ENCODE measurements around the gene TCF12. TPM values are rescaled to one million over a fixed set of nuclear protein-coding genes. Genes with fewer than 3 reads are reported as not detected.

Gene TCF12
- total RNA-seq, 2 donors from 2014 or later, result 91.8 to 107 TPM

DNA sequence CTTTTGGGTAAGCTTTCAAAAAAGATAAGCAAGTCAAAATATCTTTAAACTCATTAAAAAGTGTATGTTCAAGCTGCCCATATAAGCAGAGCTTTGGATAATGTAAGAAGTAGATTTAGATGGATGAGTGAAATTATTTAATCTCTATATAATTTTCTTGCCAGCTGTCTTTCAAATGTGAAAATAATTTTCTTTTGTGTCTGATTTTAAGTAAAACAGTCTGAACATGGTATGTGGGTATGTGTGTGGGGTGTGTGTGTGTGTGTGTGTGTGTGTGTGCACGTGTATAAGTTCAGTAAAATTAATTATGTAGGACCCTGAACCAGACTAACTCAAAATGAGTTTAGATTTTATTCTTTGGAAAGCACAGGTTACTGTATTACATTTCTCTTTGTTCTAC lies 302.7 kb downstream of the TCF12 start:
- no peak overlapping the region for H3K4me3 ChIP-seq
- H3K27me3 ChIP-seq (replicated peaks; ENCODE audit: insufficient read depth), result no peaks in the 10 kb centered on the region
- DNase-seq (ENCODE audit: low spot score) (no peak), ATAC-seq (ENCODE audit: insufficient number of reproducible peaks, low FRiP score, low read depth) (no peak)
- H3K27ac ChIP-seq, result no peak overlapping the region
- H3K9me3 ChIP-seq, result no peaks in the 10 kb centered on the region
- H3K4me1 ChIP-seq (ENCODE audit: control insufficient read depth in 1 of 2, low read depth in 2 of 2), result peaks cover 17 to 27% of the 10 kb centered on the region in 2 donors
- no peaks in the 10 kb centered on the region for H3K36me3 ChIP-seq
- TF ChIP-seq, protein P1, sequence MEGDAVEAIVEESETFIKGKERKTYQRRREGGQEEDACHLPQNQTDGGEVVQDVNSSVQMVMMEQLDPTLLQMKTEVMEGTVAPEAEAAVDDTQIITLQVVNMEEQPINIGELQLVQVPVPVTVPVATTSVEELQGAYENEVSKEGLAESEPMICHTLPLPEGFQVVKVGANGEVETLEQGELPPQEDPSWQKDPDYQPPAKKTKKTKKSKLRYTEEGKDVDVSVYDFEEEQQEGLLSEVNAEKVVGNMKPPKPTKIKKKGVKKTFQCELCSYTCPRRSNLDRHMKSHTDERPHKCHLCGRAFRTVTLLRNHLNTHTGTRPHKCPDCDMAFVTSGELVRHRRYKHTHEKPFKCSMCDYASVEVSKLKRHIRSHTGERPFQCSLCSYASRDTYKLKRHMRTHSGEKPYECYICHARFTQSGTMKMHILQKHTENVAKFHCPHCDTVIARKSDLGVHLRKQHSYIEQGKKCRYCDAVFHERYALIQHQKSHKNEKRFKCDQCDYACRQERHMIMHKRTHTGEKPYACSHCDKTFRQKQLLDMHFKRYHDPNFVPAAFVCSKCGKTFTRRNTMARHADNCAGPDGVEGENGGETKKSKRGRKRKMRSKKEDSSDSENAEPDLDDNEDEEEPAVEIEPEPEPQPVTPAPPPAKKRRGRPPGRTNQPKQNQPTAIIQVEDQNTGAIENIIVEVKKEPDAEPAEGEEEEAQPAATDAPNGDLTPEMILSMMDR (IDR thresholded peaks at IDR 0.05), result no peak

DNA sequence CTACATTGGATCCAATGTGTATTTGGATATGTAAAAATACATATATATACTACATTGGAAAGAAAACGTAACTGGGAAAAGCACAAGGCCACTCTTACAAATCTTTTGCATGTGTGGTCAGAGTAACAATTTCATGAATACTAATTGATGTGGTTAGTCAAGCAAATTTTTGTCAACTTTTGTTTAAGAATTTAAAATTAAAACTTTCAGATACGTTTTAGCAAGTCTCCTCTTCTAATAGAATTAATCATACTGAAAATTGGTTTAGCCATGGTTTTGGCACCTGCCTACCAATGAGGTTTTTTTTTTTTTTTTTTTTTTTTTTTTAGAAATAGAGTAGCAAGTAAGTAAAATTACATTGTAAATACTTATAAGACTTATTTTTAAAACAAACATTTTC lies 304.9 kb downstream of the TCF12 start:
- no peaks in the 10 kb centered on the region for H3K36me3 ChIP-seq
- no peak for ATAC-seq (ENCODE audit: insufficient number of reproducible peaks, low FRiP score, low read depth)
- no peaks in the 10 kb centered on the region for H3K9me3 ChIP-seq
- TF ChIP-seq, protein P1 (IDR thresholded peaks at IDR 0.05), result no peak
- no peak for DNase-seq (ENCODE audit: low spot score)
- peaks cover 11 to 17% of the 10 kb centered on the region in 2 donors for H3K4me1 ChIP-seq (ENCODE audit: control insufficient read depth in 1 of 2, low read depth in 2 of 2)
- no peaks in the 10 kb centered on the region for H3K27me3 ChIP-seq (replicated peaks; ENCODE audit: insufficient read depth)
- H3K4me3 ChIP-seq, result no peak overlapping the region
- no peak overlapping the region for H3K27ac ChIP-seq

DNA sequence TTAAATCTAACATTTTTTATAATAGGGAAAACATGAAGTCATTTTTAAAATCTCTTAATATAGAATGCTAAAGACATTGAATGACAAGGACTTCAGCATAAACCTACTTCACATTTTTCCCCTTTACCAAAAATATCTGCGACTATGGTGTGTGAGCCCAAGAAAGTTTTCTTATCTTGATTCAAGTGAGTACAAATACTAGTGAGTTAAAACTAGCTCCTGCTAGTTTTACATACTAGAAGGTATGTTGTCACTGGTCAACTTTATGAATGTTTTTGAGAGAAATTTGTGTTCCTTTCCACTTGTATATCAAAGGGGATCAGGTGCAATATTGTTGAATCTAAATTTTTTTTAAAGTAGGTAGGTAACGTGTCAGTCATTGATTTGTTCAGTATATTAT lies 305.4 kb downstream of the TCF12 start:
- DNase-seq (ENCODE audit: low spot score) (no peak), ATAC-seq (ENCODE audit: insufficient number of reproducible peaks, low FRiP score, low read depth) (no peak)
- H3K4me3 ChIP-seq, result no peak overlapping the region
- no peaks in the 10 kb centered on the region for H3K36me3 ChIP-seq
- H3K27ac ChIP-seq, result no peak overlapping the region
- H3K27me3 ChIP-seq (replicated peaks; ENCODE audit: insufficient read depth), result no peaks in the 10 kb centered on the region
- peaks cover 8 to 20% of the 10 kb centered on the region in 2 donors for H3K4me1 ChIP-seq (ENCODE audit: control insufficient read depth in 1 of 2, low read depth in 2 of 2)
- no peaks in the 10 kb centered on the region for H3K9me3 ChIP-seq
- TF ChIP-seq, protein P1 (IDR thresholded peaks at IDR 0.05), result no peak

DNA sequence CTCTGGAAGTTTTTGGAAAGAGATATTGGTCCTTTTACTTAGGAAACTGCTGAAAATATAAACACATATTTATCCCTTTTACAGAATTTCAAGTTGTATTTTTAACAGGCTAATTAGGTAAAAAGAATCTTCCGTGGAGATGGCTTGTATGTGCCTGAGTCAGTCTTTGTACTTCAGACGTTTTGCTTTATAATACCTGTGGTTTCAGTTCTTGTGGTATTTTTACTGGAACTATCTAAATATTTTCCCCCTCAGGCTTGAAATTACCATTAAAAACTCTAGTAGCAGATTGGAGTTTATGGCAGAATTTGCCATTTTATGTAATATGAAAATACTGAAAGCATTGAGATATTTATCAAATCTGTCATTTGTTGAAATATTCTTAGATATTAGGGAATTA lies 306.2 kb downstream of the TCF12 start:
- no peak for ATAC-seq (ENCODE audit: insufficient number of reproducible peaks, low FRiP score, low read depth)

DNA sequence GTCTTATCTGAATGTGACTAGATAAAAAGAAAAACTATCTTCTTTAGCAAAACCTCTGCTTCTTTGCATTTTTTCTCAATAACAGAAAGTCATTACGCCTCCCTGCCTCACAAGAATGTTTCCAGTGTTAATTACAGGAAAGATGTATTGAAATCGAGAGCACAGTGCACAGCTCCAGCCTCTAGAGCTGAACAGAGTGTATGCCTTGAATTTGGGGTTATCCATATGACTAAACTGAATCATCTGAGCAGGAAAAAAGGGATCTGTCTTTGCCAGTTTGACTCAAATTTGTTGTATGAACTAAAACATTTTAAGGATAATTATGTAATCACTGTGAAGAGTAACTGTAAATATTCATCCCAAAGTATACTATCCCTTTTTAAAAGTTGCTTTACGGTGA lies 308.7 kb downstream of the TCF12 start:
- Histone ChIP-seq H3K9me3 (no peaks in the 10 kb centered on the region), H3K4me3 (no peak overlapping the region)
- no peak for ATAC-seq (ENCODE audit: insufficient number of reproducible peaks, low FRiP score, low read depth)

More for the DNA sequence above, 306.2 kb downstream of the TCF12 start:
- Histone ChIP-seq H3K4me1 (ENCODE audit: control insufficient read depth in 1 of 2, low read depth in 2 of 2) (peaks cover 8 to 14% of the 10 kb centered on the region in 2 donors), H3K27ac (no peak overlapping the region), H3K27me3 (replicated peaks; ENCODE audit: insufficient read depth) (no peaks in the 10 kb centered on the region), H3K9me3 (no peaks in the 10 kb centered on the region), H3K4me3 (no peak overlapping the region), H3K36me3 (no peaks in the 10 kb centered on the region)
- TF ChIP-seq, protein P1 (IDR thresholded peaks at IDR 0.05), result no peak
- DNase-seq (ENCODE audit: low spot score), result no peak

More for the DNA sequence above, 308.7 kb downstream of the TCF12 start:
- H3K27me3 ChIP-seq (replicated peaks; ENCODE audit: insufficient read depth), result no peaks in the 10 kb centered on the region
- peaks cover 8 to 12% of the 10 kb centered on the region in 2 donors for H3K4me1 ChIP-seq (ENCODE audit: control insufficient read depth in 1 of 2, low read depth in 2 of 2)
- no peak for DNase-seq (ENCODE audit: low spot score)
- H3K36me3 ChIP-seq, result no peaks in the 10 kb centered on the region
- no peak overlapping the region for H3K27ac ChIP-seq
- TF ChIP-seq, protein P1 (IDR thresholded peaks at IDR 0.05), result no peak
